ENCODE measurements around the gene SHH.

SHH gene

GRCh38 chr7:155792315-155792960 is 19.8 kb downstream of the SHH start:
- DNase-seq (ENCODE audit: low spot score) = peak; percentile 40

GRCh38 chr7:155791836-155792235 is 20.4 kb downstream of the SHH start:
- DNase-seq (ENCODE audit: low spot score) = no peak

GRCh38 chr7:155791214-155791737 is 21.0 kb downstream of the SHH start:
- DNase-seq (ENCODE audit: low spot score) = no peak

GRCh38 chr7:155790666-155791065 is 21.6 kb downstream of the SHH start:
- peak; percentile 39 for DNase-seq (ENCODE audit: low spot score)

GRCh38 chr7:155789001-155789725 is 23.1 kb downstream of the SHH start:
- DNase-seq (ENCODE audit: low spot score) = no peak

- no peak for DNase-seq (ENCODE audit: low spot score)
These were observed 23.7 kb downstream of the SHH start for GRCh38 chr7:155788616-155789000.

GRCh38 chr7:155787171-155787851 is 25.0 kb downstream of the SHH start:
- no peak for DNase-seq (ENCODE audit: low spot score)

- DNase-seq (ENCODE audit: low spot score) = no peak
These were observed 25.8 kb downstream of the SHH start for GRCh38 chr7:155786491-155786890.

GRCh38 chr7:155785536-155785935 is 26.7 kb downstream of the SHH start:
- DNase-seq (ENCODE audit: low spot score) = no peak

- DNase-seq (ENCODE audit: low spot score) = no peak
These were observed 29.8 kb downstream of the SHH start for GRCh38 chr7:155782466-155782865.

GRCh38 chr7:155781433-155781832 is 30.8 kb downstream of the SHH start:
- no peak for DNase-seq (ENCODE audit: low spot score)

GRCh38 chr7:155780884-155781283 is 31.4 kb downstream of the SHH start:
- DNase-seq (ENCODE audit: low spot score) = no peak

GRCh38 chr7:155778349-155778748 is 33.9 kb downstream of the SHH start:
- no peak for DNase-seq (ENCODE audit: low spot score)

- no peak for DNase-seq (ENCODE audit: low spot score)
These were observed 35.7 kb downstream of the SHH start for GRCh38 chr7:155776606-155777005.

- DNase-seq (ENCODE audit: low spot score) = no peak
These were observed 36.6 kb downstream of the SHH start for GRCh38 chr7:155775691-155776090.

- DNase-seq (ENCODE audit: low spot score) = no peak
These were observed 37.3 kb downstream of the SHH start for GRCh38 chr7:155774947-155775346.

GRCh38 chr7:155773531-155773930 is 38.7 kb downstream of the SHH start:
- no peak for DNase-seq (ENCODE audit: low spot score)

- no peak for DNase-seq (ENCODE audit: low spot score)
These were observed 42.0 kb downstream of the SHH start for GRCh38 chr7:155770241-155770640.

GRCh38 chr7:155769701-155770100 is 42.6 kb downstream of the SHH start:
- no peak for DNase-seq (ENCODE audit: low spot score)

GRCh38 chr7:155766966-155767916 is 45.0 kb downstream of the SHH start:
- peak; percentile 24 for DNase-seq (ENCODE audit: low spot score)

- no peak for DNase-seq (ENCODE audit: low spot score)
These were observed 45.9 kb downstream of the SHH start for GRCh38 chr7:155766386-155766785.

- no peak for DNase-seq (ENCODE audit: low spot score)
These were observed 46.8 kb downstream of the SHH start for GRCh38 chr7:155765458-155765857.

Data from NAMALWA (cell line).